LoVo (cell line): ENCODE measurements around the gene COL1A2.

Experiments
- DNase-seq: peaks from one replicate; pipeline ENCODE4 v3.0.0-alpha.2; 2016; ENCODE audit warnings: low spot score

COL1A2 gene

DNA sequence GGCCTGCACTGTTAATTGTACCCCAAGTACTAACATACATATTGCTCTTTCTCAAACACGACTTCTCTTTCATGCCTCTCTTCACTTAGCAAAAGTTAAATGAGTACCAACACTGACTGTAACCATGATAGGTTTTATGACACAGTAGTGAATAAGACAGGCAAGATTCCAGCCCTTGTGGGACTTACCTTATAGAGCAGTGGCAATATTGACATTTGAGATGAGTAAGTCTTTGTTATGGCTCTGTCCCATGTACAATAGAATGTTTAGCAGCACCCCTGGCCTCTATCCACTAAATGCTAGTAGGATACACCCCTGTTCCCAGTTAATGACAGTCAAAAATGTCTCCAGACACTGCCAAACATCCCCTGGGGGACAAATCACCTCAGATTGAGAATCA is 11.9 kb upstream of the COL1A2 start:
- no peak for DNase-seq

DNA sequence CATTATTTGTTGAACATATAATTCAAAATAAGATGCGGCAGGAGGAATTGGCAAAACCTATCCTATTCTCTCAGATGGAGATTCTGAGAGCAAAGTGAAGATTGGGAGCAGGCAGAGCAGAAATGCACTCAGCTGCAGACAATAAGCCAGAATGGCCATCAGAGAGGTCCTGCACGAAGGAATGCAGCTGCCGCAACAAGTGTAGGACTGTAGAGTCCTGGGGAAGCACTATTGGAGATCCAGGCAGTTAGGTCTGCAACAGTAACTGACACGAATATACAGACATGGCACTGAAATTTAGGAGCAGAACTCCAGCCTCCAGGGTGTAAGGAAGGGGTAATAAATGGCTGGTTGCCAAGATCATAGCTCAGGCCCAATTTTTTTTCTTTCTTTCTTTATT is 10.4 kb upstream of the COL1A2 start:
- no peak for DNase-seq

DNA sequence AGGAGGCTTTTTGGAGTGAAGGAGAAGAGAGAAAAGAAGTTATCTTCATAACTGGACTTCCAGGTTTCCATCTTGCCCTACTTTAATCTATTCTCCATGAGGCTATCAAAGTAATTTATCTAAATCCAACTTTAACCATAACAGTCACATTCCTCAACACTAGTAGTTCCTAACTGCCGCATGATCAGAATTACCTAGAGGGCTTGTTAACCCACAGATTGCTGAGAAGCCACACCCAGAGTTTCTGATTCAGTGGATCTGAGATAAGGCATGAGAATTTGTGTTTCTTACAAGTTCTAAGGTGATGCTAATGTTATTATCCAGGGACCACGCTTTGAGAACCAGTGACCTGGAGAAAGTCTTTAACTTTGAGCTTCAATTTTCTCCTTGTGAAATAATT is 8.3 kb upstream of the COL1A2 start:
- DNase-seq: no peak

DNA sequence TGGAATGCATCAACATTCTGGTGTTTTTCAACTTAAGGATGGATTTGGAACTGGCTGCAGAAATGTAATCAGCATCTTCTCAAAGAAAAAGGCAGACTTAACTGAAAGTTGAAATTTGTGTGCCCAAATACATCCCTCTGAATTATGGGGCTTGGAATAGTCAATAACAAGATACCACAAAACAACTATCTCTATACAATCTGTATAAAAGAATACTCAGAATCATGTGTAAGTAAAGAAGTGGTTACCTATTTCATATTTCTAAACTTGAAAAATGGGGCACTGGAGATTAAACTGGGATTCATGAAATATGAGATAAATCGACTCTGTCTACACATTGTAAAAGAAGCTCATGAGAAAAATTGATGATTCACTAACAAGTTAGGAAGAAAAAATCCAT is 6.2 kb upstream of the COL1A2 start:
- no peak for DNase-seq

- no peak for DNase-seq
These were observed 5.3 kb upstream of the COL1A2 start for GRCh38 chr7:94389381-94389780.

- DNase-seq: no peak
These were observed 2.8 kb upstream of the COL1A2 start for GRCh38 chr7:94391726-94392392.

GRCh38 chr7:94392393-94392786 is 2.3 kb upstream of the COL1A2 start:
- no peak for DNase-seq

GRCh38 chr7:94393246-94394108 is 1.2 kb upstream of the COL1A2 start:
- no peak for DNase-seq

DNA sequence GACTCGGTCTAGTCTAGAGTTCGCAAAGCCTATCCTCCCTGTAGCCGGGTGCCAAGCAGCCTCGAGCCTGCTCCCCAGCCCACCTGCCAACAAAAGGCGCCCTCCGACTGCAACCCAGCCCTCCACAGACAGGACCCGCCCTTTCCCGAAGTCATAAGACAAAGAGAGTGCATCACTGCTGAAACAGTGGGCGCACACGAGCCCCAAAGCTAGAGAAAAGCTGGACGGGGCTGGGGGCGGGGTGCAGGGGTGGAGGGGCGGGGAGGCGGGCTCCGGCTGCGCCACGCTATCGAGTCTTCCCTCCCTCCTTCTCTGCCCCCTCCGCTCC is 622 bp upstream of the COL1A2 start:
- no peak for DNase-seq

- DNase-seq: peak; percentile 72
These were observed 694 bp downstream of the COL1A2 start for GRCh38 chr7:94395141-94396036.

GRCh38 chr7:94396037-94396431 is 1.3 kb downstream of the COL1A2 start:
- DNase-seq: no peak

GRCh38 chr7:94396596-94396995 is 1.9 kb downstream of the COL1A2 start:
- no peak for DNase-seq

DNA sequence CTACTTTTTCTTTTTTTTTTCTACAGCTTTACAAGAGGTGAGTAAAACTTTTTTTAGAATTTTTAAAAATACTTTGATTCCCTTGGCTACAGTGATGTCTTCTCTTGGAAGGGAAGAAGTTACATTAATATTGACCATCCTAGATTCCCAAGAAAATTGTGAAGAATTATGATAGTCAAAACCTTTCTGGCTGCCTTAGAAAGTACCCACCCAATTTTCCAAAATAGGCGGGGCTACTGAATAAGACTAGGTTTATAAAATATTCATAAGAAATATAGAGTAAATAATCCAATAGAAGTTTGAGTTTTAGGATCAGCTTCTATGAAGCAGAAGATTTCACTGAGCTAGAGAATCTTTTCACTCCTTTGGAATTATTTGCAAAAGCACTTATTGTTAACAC is 3.0 kb downstream of the COL1A2 start:
- no peak for DNase-seq

GRCh38 chr7:94398841-94399240 is 4.1 kb downstream of the COL1A2 start:
- no peak for DNase-seq

GRCh38 chr7:94400022-94400421 is 5.3 kb downstream of the COL1A2 start:
- no peak for DNase-seq

DNA sequence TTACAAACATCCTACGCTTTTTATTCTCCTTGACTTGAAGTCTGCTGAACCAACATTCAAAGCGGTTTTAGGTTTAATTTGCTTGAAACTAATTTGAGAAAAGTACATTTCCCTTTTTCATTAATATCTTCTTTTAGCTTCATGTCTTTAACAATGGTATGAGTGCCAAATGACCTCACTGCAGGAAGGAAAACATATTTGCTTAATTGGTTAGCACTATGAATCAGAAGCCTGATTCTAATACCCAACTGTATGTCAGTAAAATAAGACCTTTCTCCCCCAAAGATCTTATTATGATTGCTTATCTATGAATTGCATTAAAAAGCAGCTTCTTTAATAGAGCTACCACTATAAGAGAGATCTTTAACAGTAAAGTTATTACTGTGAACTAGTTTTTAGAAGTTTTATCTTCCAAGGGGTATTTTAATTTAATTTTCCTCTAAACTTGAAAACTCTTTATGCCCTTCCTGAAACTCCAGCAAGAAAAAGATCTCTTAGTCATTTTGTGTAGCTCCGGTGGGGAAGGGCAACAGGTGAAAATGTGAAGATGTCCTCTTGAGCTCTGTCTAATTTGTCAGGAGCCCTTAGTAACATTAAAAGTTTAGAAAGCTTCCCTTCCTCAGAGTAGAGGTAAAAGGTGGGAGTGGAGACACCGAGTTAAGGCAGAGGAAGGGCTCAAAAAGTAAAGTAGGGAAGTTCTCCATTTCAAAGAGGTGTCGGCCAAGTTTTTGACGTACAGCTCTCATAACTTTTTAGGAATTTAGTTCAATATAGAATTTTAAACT is 6.1 kb downstream of the COL1A2 start:
- DNase-seq: no peak

GRCh38 chr7:94401428-94401814 is 6.7 kb downstream of the COL1A2 start:
- no peak for DNase-seq

DNA sequence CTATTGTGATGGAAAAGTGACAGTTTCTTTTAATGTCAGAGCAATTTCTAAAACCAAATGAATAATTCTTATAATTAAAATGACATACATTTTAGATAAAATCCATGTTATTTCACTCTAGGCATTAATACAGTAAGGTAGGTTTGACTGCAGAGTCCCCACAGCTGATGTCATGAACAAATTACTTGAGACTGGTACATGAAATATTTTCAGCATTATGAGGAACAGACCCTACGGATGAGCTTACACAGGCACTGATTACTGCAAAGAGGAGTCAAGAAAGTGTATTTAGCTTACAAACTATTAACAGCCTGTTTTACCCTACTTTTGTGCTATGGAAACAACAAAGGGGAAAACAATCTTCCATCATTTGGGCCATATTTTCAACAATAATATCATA is 8.9 kb downstream of the COL1A2 start:
- no peak for DNase-seq

DNA sequence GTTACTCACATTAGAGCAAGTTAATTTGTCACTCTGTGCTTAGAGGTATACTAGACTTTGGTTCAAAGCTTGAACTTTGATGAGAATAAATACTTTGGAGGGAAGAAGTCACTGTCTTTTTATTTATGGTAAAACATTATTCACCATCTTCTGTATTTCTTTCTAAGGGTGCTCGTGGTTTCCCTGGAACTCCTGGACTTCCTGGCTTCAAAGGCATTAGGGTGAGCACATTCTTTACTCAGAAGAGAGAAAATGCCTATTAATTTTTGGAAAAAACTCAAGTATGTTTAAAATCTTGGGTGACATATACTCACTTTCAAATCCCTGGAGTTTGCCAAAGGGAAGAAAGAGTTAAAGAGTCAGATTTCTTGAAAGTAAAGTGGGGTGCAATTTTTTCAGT is 10.8 kb downstream of the COL1A2 start:
- no peak for DNase-seq

- DNase-seq: no peak
These were observed 12.0 kb downstream of the COL1A2 start for GRCh38 chr7:94406696-94407095.

DNA sequence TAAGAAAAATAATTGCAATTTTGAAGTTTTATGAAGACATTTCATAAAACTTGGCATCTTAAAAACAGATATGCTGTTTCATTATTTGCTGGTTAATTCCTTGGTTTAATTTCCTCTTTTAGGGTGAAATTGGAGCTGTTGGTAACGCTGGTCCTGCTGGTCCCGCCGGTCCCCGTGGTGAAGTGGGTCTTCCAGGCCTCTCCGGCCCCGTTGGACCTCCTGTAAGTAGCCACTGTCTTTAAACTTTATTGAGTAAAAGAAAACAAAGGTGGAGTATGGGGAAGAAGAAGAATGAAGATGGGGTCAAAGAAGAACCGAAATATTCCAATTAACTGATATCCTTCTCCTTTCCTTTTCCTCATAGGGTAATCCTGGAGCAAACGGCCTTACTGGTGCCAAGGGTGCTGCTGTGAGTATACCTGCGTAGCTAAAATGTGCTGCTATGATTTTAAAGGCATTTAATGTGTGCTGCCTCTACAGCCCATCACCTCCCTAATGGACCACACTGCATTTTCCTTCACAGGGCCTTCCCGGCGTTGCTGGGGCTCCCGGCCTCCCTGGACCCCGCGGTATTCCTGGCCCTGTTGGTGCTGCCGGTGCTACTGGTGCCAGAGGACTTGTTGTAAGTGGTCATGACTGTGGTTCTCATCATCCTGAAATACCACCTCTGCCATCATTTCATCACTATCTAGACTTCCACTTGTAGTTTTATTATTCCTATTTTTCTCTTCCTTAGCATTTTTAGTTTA is 14.7 kb downstream of the COL1A2 start:
- no peak for DNase-seq
